Mesodermal cell (in vitro differentiated cells): ENCODE measurements around the gene CRTC1.
A peak's percentile ranks its signal among the peaks of the same experiment; 100 is the strongest.
"Not testable (repeated sequence)": the region's sequence is repeated elsewhere in the genome, so short reads cannot be mapped to it uniquely, and the experiment has no call there.

Experiments used
- H3K27ac ChIP-seq: 2 replicates; pipeline ENCODE4 v1.7.0; 2013; ENCODE audit warnings: mild to moderate bottlenecking, low read depth, low read length, moderate library complexity; ENCODE audit not compliant: severe bottlenecking
- H3K36me3 ChIP-seq: 2 replicates; pipeline ENCODE4 v1.7.1; 2013; ENCODE audit warnings: mild to moderate bottlenecking, low read length, moderate library complexity; ENCODE audit not compliant: control insufficient read depth, insufficient read depth
- H3K4me1 ChIP-seq: one replicate; pipeline ENCODE4 v1.7.1; 2013; ENCODE audit warnings: mild to moderate bottlenecking, low read length; ENCODE audit not compliant: insufficient read depth, control insufficient read depth, poor library complexity, severe bottlenecking
- H3K4me3 ChIP-seq: 2 replicates; pipeline ENCODE4 v1.7.0; 2013; ENCODE audit warnings: low read length, control low read depth, mild to moderate bottlenecking; ENCODE audit not compliant: insufficient read depth, poor library complexity, severe bottlenecking; ENCODE audit errors: extremely low read depth
- H3K9me3 ChIP-seq: 2 replicates; pipeline ENCODE4 v1.7.1; 2013; ENCODE audit warnings: mild to moderate bottlenecking, low read length, moderate library complexity; ENCODE audit not compliant: control insufficient read depth
- WGBS, 2 experiments: methylation state at CpG; one replicate each; pipeline ENCODE4 v1.1.5; 2013; ENCODE audit warnings: missing lambda C conversion rate in 2 of 2; ENCODE audit not compliant: insufficient coverage in 2 of 2; 5-methylcytosine and 5-hydroxymethylcytosine counted together

Gene CRTC1

DNA sequence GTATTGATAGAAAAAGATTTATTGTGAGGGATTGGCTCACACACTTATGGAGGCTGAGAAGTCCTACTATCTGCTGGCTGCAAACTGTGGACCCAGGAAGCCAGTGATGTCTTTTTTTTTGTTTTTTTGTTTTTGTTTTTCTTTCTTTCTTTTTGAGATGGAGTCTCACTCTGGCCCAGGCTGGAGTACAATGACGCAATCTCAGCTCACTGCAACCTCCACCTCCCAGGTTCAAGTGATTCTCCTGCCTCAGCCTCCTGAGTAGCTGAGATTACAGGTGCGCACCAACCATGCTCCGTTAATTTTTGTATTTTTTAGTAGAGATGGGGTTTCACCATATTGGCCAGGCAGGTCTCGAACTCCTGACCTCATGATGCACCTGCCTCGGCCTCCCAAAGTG lies 128.2 kb downstream of the CRTC1 start:
- not testable (repeated sequence) for H3K4me3 ChIP-seq, H3K4me1 ChIP-seq, H3K9me3 ChIP-seq, H3K27ac ChIP-seq, H3K36me3 ChIP-seq
- WGBS, 2 experiments: 83 to 87% methylated on average over 3 to 4 of the region's 5 CpGs

GRCh38 chr19:18814063-18814462 lies 130.6 kb downstream of the CRTC1 start:
- H3K4me1 ChIP-seq: no peaks in the 10 kb centered on the region
- 70 to 74% methylated on average over 4 to 9 of the region's 9 CpGs for WGBS, 2 experiments
- no peaks in the 10 kb centered on the region for H3K9me3 ChIP-seq
- no peak overlapping the region for H3K4me3 ChIP-seq
- H3K27ac ChIP-seq: no peak overlapping the region
- no peaks in the 10 kb centered on the region for H3K36me3 ChIP-seq

DNA sequence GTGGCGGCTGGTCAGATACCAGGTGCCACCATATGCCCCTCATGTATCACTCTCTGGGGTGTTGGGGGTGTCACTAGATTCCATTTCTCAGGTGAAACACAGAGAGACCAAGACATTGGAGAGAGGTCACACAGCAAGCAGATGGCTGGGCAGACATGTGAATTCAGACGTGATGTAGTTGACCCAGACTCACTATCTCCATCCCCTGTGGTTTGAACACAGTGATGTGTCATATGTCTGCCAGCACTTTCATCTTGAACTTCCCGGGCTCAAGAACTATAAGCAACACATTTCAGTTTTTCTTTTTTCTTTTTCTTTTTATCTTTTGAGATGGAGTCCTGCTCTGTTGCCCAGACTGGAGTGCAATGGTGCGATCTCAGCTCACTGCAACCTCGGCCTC lies 132.2 kb downstream of the CRTC1 start:
- no peak overlapping the region for H3K27ac ChIP-seq
- no peaks in the 10 kb centered on the region for H3K9me3 ChIP-seq
- H3K4me3 ChIP-seq: no peak overlapping the region
- WGBS, 2 experiments: 93 to 96% methylated on average over 5 of the region's 5 CpGs
- no peaks in the 10 kb centered on the region for H3K4me1 ChIP-seq
- no peaks in the 10 kb centered on the region for H3K36me3 ChIP-seq

DNA sequence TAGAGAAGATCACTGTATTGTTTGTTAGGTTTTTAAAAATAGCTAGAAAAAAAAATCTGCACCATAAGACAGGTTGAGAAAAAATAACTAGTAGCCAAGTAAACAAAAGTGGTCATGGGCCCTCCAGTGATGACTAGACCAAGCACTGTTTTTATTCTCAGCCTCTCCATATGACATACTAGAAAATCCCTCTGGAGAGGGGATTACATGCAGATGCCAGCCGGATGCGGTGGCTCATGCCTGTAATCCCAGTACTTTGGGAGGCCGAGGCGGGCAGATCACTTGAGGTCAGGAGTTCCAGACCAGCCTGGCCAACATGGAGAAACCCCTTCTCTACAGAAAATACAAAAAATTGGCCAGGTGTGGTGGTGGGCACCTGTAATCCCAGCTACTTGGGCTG lies 133.2 kb downstream of the CRTC1 start:
- WGBS, 2 experiments: 90% methylated on average over 2 of the region's 4 CpGs

DNA sequence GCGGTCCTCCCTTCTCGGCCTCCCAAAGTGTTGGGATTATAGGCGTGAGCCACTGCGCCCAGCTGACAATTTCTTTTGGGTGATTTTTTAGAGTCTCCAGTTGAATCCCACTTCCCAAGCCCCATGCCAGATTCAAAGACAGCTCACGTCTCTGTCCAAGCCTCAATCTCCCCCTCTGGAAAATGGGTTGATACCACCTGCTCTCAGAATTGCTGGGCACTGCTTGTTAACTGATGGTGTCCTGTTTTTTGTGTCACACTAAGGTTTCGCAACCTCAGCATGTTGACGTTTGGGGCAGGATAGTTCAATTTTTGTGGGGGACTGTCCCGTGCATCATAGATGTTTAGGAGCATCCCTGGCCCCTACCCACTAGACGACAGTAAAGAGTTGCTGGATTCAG lies 134.1 kb downstream of the CRTC1 start:
- no peaks in the 10 kb centered on the region for H3K36me3 ChIP-seq
- 88 to 91% methylated on average over 5 to 9 of the region's 9 CpGs for WGBS, 2 experiments
- no peak overlapping the region for H3K27ac ChIP-seq
- H3K4me3 ChIP-seq: no peak overlapping the region
- H3K9me3 ChIP-seq: no peaks in the 10 kb centered on the region
- H3K4me1 ChIP-seq: no peaks in the 10 kb centered on the region

More for the DNA sequence above, 133.2 kb downstream of the CRTC1 start:
- not testable (repeated sequence) for H3K9me3 ChIP-seq, H3K27ac ChIP-seq, H3K36me3 ChIP-seq, H3K4me3 ChIP-seq, H3K4me1 ChIP-seq

DNA sequence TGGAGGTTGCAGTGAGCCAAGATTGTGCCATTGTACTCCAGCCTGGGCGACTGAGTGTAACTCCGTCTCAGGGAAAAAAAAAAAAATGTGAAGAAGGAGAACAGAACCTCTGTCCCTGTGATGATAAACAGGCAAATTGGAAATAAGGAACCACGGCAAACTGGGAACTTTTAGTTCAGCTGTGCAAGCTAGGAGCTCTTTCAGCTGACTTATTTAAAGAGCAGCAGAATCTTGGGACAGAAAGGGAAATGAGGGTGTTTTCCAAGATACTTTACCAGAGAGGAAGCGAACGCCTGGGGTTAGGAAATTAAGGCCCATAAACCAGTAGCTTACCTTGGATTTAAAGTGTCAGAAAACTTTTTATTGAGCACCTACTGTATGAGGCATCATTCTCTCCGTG lies 145.3 kb downstream of the CRTC1 start:
- peaks cover 4% of the 10 kb centered on the region for H3K36me3 ChIP-seq
- H3K27ac ChIP-seq: no peak overlapping the region
- WGBS, 2 experiments: 68 to 74% methylated on average over 4 to 5 of the region's 6 CpGs
- H3K9me3 ChIP-seq: peaks cover 7% of the 10 kb centered on the region
- peaks cover 5% of the 10 kb centered on the region for H3K4me1 ChIP-seq
- H3K4me3 ChIP-seq: no peak overlapping the region

GRCh38 chr19:18830488-18830887 lies 147.0 kb downstream of the CRTC1 start:
- Histone ChIP-seq H3K4me3 (no peak overlapping the region), H3K36me3 (peaks cover 21% of the 10 kb centered on the region), H3K4me1 (peaks cover 15% of the 10 kb centered on the region), H3K9me3 (peaks cover 7% of the 10 kb centered on the region), H3K27ac (no peak overlapping the region)
- WGBS, 2 experiments: 63 to 100% methylated on average over 1 of the region's 2 CpGs

DNA sequence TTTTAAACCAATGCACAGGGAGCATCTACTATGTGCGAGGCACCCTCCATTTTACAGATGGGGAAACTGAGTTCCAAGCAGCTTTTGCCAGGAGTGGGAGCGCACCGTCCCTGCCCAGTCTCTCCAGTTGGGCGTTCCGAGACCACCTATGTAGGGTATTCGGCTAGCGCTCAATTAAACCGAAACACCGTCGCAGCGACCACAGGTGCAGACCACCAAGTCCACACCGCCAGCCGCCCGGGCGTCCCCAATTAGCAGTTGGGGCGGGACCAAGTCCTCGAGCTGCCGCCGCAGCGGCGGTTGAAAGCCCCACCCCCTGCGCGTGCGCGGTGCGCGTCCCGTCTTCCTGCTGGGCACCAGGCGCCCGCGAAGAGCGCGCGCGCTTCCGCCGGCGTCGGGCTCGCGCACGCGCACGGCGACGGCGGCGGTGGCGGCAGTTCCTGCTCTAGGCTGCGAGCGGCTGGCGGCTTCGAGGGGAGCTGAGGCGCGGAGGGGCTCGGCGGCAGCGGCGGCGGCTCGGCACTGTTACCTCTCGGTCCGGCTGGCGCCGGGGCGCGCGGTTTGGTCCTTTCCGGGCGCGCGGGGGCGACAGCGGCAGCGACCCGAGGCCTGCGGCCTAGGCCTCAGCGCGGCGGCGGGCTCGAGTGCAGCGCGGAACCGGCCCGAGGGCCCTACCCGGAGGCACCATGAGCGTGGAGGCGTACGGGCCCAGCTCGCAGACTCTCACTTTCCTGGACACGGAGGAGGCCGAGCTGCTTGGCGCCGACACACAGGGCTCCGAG lies 148.2 kb downstream of the CRTC1 start, which contains the start of gene UPF1:
Gene UPF1 (plus strand): TSS at position 436 of the 782 bp plus-strand sequence. CDS start 251 bp downstream, at position 687.
- WGBS, 2 experiments: 1 to 3% methylated on average over 78 to 91 of the region's 96 CpGs
- H3K27ac ChIP-seq: peak within 1 kb of the TSS; percentile 62
- H3K4me3 ChIP-seq: peak within 1 kb of the TSS; percentile 79
- H3K36me3 ChIP-seq: peaks cover 34% of the 10 kb centered on the region
- H3K9me3 ChIP-seq: peaks cover 7% of the 10 kb centered on the region
- H3K4me1 ChIP-seq: peaks cover 15% of the 10 kb centered on the region
